HFFc6 (cell line): Measurements from ENCODE around the gene SGMS1. TPM values are rescaled to one million over a fixed set of nuclear protein-coding genes. Genes with fewer than 3 reads are reported as not detected.

ENCODE experiments used
- DNase-seq: peaks from one replicate; pipeline ENCODE4 v3.0.0-alpha.2; 2018
- H3K27ac Mint-ChIP-seq: 2 replicates; pipeline ENCODE4 v1.8.0; 2020; ENCODE audit warnings: mild to moderate bottlenecking, mixed read lengths
- H3K27me3 Mint-ChIP-seq: 2 replicates; pipeline ENCODE4 v1.8.0; 2021; ENCODE audit warnings: mild to moderate bottlenecking, moderate library complexity, mixed read lengths; ENCODE audit not compliant: insufficient read depth
- H3K36me3 Mint-ChIP-seq: 2 replicates; pipeline ENCODE4 v1.8.0; 2021; ENCODE audit warnings: low read depth, mixed read lengths
- H3K4me1 Mint-ChIP-seq: 2 replicates; pipeline ENCODE4 v1.8.0; 2020; ENCODE audit warnings: low read depth, mixed read lengths
- H3K4me3 Mint-ChIP-seq: 2 replicates; pipeline ENCODE4 v1.8.0; 2020; ENCODE audit warnings: mild to moderate bottlenecking, moderate library complexity, mixed read lengths
- H3K9me3 Mint-ChIP-seq: 2 replicates; pipeline ENCODE4 v1.8.0; 2020; ENCODE audit warnings: mild to moderate bottlenecking, mixed read lengths
- CTCF ChIP-seq: fragments of 200-600 bp; sonication (generic); IDR thresholded peaks from 2 replicates; pipeline ENCODE4 v1.5.0; 2021; ENCODE audit warnings: antibody characterized with exemption, mild to moderate bottlenecking
- total RNA-seq, 6 experiments: library from RNA; stranded (reverse); fragmentation: NEBNext Ultra II Directional; extraction: Animal tissue kit (Norgen Biotek cat#: 25700); gene quantifications; 2 replicates in 1 of 6; 3 replicates in 5 of 6; pipeline ENCODE4 v1.2.3, GENCODE V29; 2021

SGMS1 gene
- total RNA-seq, 6 experiments from 2014 or later = 19.6 to 27.5 (median 24.6) TPM

GRCh38 chr10:50472914-50473313 is 150.8 kb downstream of the SGMS1 start:
- Mint-ChIP-seq H3K9me3 (no peaks in the 10 kb centered on the region), H3K4me1 (peaks cover 37% of the 10 kb centered on the region), H3K36me3 (no peaks in the 10 kb centered on the region), H3K4me3 (no peak overlapping the region), H3K27me3 (no peaks in the 10 kb centered on the region; the same call in 1 of the 2 replicates), H3K27ac (no peak overlapping the region)
- no peak for DNase-seq
- TF ChIP-seq CTCF = no peak

GRCh38 chr10:50471583-50471975 is 152.2 kb downstream of the SGMS1 start:
- H3K4me1 Mint-ChIP-seq = peaks cover 37% of the 10 kb centered on the region
- no peak for TF ChIP-seq CTCF
- no peak overlapping the region for H3K27ac Mint-ChIP-seq
- H3K36me3 Mint-ChIP-seq = no peaks in the 10 kb centered on the region
- DNase-seq = no peak
- H3K9me3 Mint-ChIP-seq = no peaks in the 10 kb centered on the region
- no peak overlapping the region for H3K4me3 Mint-ChIP-seq
- no peaks in the 10 kb centered on the region; the same call in 1 of the 2 replicates for H3K27me3 Mint-ChIP-seq

GRCh38 chr10:50470798-50471582 is 152.8 kb downstream of the SGMS1 start:
- peak; percentile 63 for DNase-seq
- Mint-ChIP-seq H3K27me3 (no peaks in the 10 kb centered on the region; the same call in 1 of the 2 replicates), H3K27ac (peak overlapping the region; percentile 52; the same call in 1 of the 2 replicates), H3K4me3 (peak overlapping the region; percentile 61), H3K36me3 (no peaks in the 10 kb centered on the region), H3K4me1 (peaks cover 37% of the 10 kb centered on the region), H3K9me3 (no peaks in the 10 kb centered on the region)
- TF ChIP-seq CTCF = no peak

GRCh38 chr10:50470345-50470744 is 153.4 kb downstream of the SGMS1 start:
- Mint-ChIP-seq H3K4me1 (peaks cover 37% of the 10 kb centered on the region), H3K36me3 (no peaks in the 10 kb centered on the region), H3K27me3 (no peaks in the 10 kb centered on the region; the same call in 1 of the 2 replicates), H3K27ac (peak overlapping the region; percentile 52; the same call in 1 of the 2 replicates), H3K9me3 (no peaks in the 10 kb centered on the region), H3K4me3 (peak overlapping the region; percentile 61)
- no peak for DNase-seq
- no peak for TF ChIP-seq CTCF

- Mint-ChIP-seq H3K9me3 (no peaks in the 10 kb centered on the region), H3K27me3 (no peaks in the 10 kb centered on the region; the same call in 1 of the 2 replicates), H3K4me1 (peaks cover 37% of the 10 kb centered on the region), H3K36me3 (no peaks in the 10 kb centered on the region), H3K4me3 (peak overlapping the region; percentile 61), H3K27ac (peak overlapping the region; percentile 57)
- no peak for TF ChIP-seq CTCF
- DNase-seq = no peak
Measured at GRCh38 chr10:50469778-50470193, 154.0 kb downstream of the SGMS1 start.
